ENCODE measurements around the gene ACRV1.

Gene ACRV1

GRCh38 chr11:125662689-125663088 is 18.0 kb downstream of the ACRV1 start:
- no peak for DNase-seq (ENCODE audit: low read depth in 1 of 2, low spot score in 1 of 2)

- no peak for DNase-seq (ENCODE audit: low read depth in 1 of 2, low spot score in 1 of 2)
These were observed 31.0 kb downstream of the ACRV1 start for GRCh38 chr11:125649465-125650166.

GRCh38 chr11:125645871-125646270 is 34.8 kb downstream of the ACRV1 start:
- no peak for DNase-seq (ENCODE audit: low read depth in 1 of 2, low spot score in 1 of 2)

DNA sequence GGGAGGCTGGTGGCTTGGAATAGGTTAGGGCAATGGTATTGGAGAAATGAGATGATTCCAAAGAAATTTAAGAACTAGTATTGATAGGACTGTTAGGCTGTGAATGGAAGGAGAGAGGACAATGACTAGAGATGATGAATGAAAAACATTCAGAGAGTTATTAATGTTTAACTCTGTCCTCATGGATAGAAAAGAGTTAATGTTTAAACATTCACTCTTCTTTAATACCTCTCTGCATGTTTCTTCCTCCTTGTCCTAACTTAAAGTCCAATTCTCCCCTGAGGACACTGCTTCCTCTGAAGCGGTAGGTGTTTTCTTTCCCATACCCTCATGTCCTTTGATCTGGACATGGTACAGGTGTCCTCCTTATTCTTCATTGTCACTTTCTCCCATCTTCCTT is 42.3 kb downstream of the ACRV1 start:
- no peak for DNase-seq (ENCODE audit: low read depth in 1 of 2, low spot score in 1 of 2)

GRCh38 chr11:125637840-125638239 is 42.8 kb downstream of the ACRV1 start:
- no peak for DNase-seq (ENCODE audit: low read depth in 1 of 2, low spot score in 1 of 2)

DNA sequence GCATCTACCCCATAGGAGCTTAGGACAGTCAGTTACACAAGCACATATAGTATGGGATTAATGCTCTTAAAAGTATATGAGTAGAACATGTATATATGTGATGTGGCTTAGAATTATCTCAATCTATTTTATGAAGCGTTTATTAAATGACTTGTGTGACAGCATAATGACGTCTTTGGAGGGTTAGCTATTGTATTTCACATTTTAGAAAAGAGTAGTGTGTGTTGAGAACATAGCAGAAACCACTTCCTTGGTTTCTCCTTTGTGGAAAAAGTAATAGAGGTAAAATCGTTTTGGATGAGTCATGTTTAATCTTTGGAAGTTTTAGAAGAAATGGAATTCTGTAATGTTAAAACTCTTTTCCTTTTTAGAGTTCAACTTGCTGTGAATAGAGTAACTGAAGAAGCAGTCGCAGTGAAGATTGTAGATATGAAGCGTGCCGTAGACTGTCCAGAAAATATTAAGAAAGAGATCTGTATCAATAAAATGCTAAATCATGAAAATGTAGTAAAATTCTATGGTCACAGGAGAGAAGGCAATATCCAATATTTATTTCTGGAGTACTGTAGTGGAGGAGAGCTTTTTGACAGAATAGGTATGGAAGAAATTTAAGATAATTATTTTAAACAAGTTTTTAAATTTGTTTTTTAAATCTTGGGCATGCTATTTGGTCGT is 53.3 kb downstream of the ACRV1 start:
- DNase-seq (ENCODE audit: low read depth in 1 of 2, low spot score in 1 of 2): no peak

- no peak for DNase-seq (ENCODE audit: low read depth in 1 of 2, low spot score in 1 of 2)
These were observed 54.2 kb downstream of the ACRV1 start for GRCh38 chr11:125626288-125626950.

GRCh38 chr11:125625630-125626287 is 54.9 kb downstream of the ACRV1 start:
- DNase-seq (ENCODE audit: low read depth in 1 of 2, low spot score in 1 of 2): peak; percentile 77 to 87

DNA sequence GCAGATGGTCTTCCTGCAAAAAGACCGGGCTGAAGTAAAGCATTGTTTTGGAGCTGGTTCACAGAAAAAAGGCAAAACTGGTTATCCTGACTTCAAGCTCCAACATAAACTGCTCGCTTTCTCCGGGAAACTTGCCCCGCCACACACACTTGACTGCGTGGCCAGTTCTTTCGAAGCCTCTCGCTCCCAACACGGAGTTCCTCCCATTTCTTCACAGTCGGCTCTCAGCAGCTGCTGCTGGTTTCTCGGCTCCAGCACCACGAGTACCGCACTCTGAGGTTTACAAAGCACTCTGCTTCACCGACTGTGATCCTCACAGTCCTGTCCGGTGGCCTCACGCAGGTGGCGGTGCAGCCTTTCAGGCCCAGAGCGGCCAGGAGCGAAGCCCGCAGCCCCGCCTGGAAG is 55.4 kb downstream of the ACRV1 start:
- DNase-seq (ENCODE audit: low read depth in 1 of 2, low spot score in 1 of 2): no peak

DNA sequence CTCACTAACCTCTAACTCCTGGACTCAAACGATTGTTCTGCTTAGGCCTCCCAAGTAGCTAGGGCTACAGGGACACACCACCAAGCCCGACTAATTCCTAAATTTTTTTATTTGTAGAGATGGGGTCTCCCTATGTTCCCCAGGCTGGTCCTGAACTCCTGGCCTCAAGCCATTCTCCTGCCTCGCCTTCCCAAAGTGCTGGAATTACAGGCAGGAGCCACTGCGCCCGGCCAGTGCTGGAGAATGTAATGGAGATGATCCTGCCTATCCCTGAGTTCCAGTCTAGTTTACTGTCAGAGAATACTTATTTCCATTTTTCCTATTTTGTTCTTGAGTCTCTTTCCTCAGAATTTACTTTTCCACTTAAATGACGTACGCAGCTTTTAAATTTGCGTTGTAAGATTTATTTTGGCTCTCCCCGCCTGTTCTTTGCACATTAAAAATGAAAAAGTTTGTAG is 55.9 kb downstream of the ACRV1 start, which contains the start of gene CHEK1:
Gene CHEK1, plus strand, starts transcription at position 408 of the 458 bp plus-strand sequence. CDS start 1,606 bp downstream, outside the sequence.
- no peak for DNase-seq (ENCODE audit: low read depth in 1 of 2, low spot score in 1 of 2)

DNA sequence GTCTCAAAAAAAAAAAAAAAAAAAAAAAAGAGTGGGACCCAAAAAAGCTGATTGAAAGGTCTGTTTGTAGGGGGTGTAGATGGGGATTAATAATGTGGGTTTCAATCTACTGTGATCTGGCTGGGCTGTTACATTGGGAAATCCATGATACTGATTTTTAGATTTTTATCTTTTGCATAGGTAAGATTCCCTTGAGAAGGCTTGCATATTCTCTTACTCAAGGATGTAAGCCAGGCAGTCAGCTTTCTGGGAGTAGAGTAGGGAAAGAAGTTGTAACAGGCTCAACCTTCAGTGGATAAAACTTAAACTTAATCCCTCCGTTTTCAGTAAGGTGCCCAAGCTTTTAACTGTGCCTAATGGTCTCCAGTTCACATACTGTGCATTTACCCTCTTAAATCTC is 57.6 kb downstream of the ACRV1 start:
- DNase-seq (ENCODE audit: low read depth in 1 of 2, low spot score in 1 of 2): no peak

DNA sequence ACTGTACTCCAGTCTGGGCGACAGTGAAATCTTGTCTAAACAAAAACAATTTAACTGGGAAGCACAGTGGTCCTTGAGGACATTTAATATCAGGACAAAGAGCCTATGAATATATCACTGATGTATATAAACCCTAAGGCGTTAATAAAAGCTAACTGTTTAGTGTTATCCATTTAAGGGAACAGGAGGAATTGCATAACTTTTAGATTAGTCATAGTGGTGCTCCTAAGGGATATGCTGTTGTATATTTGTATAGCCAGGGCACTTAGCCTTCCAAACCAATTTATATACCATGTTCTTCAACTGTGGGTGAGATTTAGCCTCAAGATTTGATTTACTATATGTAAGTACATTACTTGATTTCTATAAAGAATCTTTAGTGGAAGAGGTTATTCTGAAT is 58.7 kb downstream of the ACRV1 start:
- DNase-seq (ENCODE audit: low read depth in 1 of 2, low spot score in 1 of 2): no peak
